ENCODE data around the gene AADACL4.
A peak's percentile ranks its signal among the peaks of the same experiment; 100 is the strongest.
"Not testable (repeated sequence)": the region's sequence is repeated elsewhere in the genome, so short reads cannot be mapped to it uniquely, and the experiment has no call there.

The AADACL4 gene

DNA sequence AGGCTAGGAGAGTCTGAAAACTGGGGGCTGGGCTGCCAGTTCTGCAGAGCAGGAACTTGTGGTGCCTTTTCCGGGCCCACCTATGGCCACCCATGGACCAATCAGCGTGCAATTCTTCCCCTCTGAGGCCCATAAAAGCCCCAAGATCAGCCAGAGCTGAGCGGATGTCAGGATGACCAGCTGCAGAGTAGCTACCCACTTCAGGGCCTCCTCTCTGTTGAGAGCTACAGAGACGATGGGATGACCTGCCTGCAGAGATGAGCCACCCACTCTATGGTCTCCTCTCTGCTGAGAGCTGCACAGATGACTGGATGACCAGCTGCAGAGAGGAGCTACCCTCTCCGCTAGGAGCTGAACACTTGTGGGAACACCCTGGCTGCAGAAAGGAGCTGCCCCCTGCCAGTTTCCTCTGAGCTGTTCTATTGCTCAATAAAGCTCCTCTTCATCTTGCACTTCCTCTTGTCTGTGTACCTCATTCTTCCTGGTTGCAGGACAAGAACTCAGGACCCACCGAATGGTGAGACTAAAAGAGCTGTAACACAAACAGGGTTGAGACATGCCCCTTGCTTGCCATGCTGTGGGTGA is 12.8 kb upstream of the AADACL4 start:
- no peak for DNase-seq

DNA sequence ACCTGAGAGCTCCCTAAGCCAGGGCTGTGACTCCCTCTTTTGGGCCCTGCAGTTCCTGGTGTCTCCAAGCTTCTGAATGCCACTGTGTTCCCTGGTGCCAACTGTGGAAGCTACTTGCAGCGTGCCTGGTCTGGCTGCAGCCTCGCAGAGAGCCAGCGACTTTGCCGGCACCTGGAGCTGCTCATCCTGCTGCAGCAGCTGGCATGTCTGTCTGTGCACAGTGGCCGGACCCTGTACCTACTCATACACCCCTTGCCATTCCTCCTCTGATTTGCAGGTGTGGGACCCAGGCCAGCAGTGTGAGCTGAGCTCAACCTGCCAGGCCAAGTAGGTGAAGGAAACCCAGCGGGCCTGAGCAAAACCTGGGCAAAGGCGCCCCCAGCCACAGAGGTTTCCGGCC is 12.3 kb upstream of the AADACL4 start:
- DNase-seq: no peak

DNA sequence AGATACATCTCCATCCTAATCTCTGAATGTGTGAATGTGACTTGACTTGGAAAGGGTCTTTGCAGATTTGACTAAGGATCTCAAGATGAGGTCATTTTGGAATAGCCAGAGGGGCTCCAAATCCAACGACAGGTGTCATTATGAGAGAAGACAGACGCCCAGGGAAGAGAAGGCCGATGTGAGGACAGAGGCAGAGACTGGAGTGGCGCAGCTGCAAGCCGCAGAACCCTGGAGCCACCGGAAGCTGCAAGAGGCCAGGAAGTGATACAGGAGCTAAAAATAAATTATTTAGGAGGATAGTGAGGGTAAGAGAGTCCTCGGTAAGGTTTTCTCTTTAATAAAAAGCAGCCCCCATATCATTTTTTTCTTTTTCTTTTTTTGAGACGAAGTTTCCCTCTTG is 9.7 kb upstream of the AADACL4 start:
- no peak for DNase-seq

DNA sequence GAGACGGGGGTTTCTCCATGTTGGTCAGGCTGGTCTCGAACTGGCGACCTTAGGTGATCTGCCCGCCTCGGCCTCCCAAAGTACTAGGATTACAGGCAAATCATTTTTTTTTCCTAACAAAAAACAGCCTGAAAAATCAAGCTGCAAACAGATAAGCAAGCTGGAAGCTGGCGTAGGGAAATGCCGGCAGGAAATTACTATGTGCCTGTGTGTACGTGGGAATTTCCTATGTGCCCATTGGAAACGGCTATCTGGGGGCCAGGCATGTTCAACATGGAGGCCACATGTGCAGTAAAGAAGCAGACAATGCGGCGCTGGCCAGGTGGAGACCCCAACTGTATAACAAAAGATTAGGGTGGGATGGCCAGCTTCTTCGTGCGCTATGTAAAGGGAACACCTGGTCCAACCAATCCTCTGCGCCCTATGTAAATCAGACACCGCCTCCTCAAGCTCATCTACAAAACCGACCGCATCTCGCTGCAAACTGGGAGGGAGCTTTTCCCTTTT is 9.1 kb upstream of the AADACL4 start:
- DNase-seq: no peak

DNA sequence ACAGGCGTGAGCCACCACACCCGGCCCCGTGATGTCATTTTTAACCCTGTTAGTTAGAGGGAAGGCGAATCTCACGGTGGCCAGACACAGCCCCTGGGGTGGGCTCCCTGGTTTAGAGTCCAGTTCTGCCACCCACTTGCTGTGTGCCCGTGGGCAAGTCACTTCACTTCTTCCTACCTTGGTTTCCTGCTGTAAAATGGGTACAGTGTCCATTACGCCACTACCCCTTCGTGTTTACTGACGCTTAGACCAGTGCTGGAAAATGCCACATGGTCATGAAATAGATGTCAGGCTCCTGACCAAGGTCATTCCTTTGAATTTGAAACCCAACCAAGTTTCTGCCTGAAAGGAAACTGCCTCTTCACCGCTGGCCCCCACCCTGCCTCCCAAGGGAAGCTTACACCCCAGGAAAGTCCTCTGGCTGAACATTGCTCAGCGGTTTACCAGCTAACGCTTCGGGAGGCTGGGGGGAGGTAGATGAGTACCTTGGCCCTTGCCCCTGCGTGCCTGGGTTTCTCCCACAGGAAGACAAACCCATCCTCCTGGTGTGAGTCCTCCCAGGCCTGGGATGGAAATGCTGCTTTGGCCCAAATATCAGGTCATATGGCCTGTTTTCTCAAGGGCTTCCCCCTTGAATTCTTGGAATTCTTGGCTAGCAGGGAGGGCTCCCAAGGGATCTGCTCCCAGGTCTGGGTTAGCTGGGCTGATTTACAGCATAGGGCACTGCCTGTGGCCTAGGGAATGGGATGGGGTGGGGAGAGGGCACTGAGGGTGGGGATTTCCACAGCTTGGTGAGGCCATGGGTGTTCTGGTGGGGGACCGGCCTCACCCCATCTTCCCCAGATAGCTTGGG is 7.6 kb upstream of the AADACL4 start:
- no peak for DNase-seq

DNA sequence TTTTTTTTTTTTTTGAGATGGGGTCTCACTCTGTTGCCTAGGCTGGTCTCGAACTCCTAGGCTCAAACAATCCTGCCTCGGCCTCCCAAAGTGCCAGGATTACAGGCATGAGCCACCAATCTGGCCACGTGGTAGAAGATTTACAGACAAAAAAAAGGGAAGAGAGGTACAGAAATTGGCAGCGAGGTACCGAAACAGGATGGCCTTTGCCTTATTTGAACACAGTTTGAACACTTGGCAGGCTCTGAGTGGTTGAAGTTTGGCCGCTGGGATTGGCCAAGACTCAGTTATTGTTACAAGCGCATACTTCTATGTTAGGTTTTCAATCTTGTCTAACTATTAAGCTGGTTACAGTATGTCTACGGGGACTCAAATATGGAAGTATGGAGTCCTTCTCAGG is 6.2 kb upstream of the AADACL4 start:
- no peak for DNase-seq

DNA sequence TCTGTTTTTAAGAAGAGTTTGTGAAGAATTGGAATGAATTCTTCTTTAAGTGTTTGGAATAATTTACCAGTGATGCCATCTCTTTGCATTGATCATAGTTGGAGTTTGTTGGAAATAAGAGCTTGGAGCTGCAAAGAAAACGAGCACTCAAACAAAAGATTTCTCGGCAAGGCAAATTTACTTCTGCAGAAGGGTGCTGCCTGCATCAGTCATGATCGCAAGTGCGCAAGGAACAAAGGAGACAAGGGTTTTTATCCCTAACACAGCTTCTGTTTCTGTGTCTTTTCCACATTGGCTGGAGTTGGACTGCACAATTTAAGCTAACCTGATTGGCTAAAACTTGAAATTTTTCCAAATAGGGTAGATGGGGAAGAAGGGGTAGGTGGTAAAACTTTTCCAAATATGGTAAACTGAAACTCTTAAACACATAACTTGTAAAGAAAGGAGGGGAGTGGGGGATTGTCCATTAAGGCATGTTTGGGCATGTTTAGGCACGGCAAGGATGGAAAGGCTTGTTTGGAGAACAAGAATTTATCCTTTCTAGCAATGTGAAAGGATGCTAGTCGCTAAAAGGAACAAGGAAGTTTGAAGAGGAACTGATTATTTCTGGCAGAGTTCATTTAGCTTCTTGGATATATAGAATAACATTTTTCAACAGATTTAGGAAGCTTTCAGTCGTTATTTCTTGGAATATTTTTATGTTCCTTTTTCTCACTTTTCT is 3.5 kb upstream of the AADACL4 start:
- DNase-seq: no peak

DNA sequence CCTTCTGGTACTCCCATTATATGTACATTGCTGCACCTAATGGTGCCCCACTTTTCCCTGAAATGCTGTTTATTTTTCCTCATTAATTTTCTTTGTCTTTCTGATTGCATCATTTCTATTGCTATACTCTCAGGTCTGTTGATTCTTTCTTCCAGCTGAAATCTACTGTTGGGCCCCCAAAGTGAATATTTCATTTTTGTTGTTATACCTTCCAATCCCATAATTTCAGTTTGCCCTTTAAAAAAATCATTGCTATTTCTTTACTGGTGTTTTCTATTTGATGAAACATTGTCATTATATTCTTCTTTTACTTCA is 3.0 kb upstream of the AADACL4 start:
- no peak for DNase-seq

DNA sequence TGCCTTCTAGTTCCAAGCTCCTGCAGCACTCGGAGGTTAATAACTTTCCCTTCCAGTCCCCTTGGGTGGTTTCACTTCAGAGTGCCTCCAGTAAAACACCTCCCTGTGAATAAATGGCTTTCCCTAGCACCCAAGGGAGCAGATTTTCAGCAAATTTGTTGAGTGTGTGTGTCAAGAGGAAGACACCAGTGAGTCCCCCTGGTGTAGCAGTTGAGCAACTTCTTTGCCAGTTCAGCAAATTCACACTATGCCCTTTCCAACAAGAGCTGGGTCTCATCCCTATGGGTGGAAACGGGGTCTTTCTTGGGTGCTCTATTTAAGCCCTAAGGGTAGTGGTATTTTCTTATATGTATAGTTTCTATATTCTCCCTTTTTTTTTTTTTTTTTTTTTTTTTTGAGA is 806 bp upstream of the AADACL4 start:
- no peak for DNase-seq

DNA sequence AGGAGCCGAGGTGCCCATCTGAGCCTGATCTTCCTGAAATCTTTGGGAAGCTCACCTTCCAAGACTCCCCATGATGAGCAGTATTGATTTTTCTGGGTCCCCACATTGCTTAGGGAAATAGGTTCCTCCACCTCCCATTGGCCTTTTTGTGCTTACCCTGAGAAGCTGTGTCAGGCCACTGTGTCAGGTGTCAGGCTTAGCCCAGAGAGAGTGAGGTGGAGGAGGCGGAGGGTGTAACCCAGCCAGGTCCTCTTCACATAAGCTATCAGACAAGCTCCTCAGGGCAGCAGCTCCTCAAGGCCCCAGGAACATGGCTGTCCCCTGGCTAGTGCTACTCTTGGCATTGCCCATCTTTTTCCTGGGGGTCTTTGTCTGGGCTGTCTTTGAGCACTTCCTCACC is 352 bp downstream of the AADACL4 start:
- DNase-seq: no peak

DNA sequence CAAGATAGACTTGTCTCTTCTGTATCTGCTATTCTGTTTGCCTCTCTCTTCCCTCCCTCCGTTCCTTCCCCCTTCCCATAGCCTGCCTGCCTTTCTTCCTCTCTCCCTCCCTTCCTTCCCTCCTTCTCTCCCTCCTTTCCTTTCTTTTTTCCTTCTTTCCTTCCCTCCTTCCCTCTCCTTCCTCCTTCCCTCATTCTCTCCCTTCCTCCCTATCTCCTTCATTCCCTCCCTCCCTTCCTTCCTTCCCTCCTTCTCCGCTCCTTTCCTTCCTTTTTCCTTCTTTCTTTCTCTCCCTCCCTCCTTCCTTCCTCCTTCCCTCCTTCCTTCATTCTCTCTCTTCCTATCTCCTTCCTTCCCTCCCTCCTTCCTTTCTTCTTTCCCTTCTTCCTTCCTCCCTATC is 944 bp downstream of the AADACL4 start:
- DNase-seq: no peak

DNA sequence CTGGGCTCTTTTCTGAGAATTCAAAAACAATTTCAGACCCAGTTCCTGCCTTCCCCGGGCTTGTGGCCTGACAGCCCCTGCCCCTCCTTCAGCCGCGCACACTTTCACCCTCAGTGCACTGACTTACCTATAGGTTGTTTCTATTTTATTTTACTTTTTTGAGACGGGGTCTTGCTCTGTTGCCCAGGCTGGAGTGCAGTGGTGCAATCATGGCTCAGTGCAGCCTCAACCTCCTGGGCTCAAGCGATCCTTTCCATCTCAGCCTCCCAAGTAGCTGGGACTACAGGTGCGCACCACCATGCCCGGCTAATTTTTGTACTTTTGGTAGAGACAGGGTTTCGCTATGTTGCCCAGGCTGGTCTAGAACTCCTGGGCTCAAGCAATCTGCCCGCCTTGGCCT is 1.5 kb downstream of the AADACL4 start:
- DNase-seq: not testable (repeated sequence)

DNA sequence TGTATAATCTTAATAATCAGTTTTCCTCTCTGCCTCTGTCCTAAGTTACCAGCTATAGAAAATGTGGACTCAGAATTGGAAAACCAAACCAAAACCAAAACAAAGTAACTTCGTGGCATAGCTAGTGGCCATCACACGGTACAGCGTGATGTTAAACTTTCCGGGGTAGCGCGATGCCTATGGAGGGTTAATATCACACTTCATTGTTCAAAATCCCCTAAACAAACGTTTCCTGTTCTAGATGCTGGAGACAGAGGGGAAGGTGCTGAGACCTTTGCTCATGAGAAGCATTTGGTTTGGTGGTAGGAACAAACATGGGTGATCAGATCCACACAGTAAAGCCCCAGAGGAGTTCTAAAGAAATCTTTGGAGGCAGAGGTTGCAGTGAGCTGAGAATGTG is 4.9 kb downstream of the AADACL4 start:
- no peak for DNase-seq

DNA sequence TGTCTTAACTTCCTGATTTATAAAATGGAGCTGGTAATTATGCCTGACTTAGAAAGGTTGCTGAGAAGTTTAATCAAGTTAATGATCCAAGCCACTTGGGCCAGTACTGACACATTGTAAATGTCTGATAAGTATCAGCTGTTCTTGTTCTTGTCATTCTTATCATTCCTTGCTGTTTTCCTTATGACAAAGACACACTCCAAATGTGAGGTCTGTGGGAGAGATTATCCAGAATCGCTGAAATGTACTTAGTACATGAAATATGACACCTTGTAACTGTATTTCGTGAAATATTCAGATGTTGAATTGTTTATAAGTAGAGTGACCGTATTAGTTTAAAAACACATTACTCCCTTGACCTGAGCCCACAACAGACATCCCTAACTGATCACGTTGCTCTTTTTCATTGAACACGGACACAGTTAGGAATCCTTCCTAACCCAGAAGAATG is 6.1 kb downstream of the AADACL4 start:
- no peak for DNase-seq

DNA sequence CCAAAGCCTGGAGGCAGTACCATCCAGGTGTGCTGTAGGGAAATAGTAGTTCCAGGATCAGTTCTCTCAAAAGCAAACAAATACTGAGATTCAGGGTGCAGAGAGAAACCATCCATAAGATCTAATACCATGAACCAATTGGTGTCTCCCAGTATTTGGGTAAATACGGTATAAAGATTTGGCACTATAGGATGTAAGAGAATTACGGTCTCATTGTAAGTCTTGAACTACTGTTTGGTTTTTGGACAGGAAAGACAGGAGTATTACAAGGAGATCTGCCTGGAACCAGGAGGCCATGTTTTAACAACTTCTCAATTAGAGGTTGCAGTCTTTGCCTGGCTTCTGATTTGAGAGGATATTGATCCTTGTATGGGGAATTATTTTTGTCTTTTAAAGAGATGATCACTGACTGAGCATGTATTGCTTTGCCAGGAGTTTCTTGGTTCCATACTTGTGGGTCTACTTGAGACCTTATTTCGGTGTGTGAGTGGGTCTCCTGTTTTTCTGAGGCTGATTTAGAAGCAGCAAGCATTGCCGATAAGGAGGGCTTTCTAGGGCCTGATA is 10.2 kb downstream of the AADACL4 start:
- no peak for DNase-seq

DNA sequence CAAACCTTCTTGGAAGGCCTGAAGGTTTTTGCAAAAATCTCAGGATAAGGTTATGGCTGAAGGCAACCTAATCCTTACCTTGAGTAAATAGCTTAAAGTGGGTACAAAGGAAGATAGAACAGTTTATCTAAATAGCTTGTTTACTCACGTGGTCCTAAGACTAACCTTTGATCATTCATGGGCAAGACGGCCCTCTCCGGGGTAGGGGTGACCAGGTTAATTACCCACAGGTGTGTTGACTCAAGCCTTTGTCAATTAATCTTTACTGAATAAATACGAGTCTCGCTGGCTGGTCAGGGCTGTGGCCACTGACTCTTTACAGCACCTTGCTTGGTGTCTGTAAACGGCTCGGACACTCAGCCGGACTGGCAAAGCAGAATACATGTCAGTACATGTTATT is 10.8 kb downstream of the AADACL4 start:
- no peak for DNase-seq

DNA sequence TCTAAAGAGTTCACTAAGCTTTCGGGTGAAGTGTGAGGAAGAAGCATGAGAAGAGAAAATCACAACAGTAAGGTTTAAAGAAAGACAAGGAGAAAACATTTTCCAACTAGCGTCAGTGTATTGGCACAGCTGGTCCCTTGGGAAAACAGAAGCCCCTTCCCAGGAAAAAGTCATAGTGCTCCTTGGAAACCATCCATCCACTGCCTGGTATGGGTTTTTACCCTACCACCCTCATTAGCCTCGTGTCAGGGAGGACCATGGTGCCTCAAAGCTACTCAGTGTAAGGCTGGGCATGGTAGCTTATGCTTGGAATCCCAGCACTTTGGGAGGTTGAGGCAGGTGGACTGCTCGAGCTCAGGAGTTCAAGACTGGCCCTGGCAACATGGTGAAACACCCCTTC is 12.7 kb downstream of the AADACL4 start:
- no peak for DNase-seq

DNA sequence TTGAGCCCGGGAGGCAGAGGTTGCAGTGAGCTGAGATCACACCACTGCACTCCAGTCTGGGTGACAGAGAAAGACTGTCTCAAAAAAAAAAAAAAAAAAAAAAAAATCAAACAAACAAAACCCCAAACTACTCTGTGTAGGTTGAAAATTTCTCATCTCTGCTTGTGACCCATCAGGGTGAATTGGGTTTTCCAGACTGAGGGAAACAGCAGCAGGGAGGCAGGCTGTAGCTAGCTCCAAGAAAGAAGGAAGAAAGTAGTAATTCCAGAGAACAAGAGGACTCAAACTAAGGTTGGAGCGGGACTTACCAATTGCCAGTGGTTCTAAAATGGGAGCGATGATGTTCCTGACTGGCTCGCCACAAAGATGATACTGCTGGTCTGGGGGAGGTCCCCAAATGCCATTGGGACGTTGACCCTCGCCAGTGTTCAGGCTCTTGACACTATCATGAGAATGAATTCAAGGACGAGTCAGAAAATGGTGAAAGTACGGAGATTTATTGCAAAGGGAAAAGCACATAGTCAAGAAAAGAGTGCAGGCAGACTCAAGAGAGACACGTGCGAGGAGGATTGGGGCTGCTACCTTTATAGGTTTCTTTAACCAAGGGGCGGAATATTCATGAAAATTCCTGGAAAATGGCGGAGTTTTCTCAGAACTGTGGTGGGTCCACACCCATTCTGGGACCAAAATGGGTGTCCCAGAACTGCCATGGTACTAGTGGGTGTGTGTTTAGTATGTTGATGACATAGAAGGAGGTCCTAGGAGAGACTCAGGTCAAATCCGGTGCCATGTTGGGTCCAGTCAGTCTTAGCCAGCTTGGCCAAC is 13.4 kb downstream of the AADACL4 start:
- no peak for DNase-seq

DNA sequence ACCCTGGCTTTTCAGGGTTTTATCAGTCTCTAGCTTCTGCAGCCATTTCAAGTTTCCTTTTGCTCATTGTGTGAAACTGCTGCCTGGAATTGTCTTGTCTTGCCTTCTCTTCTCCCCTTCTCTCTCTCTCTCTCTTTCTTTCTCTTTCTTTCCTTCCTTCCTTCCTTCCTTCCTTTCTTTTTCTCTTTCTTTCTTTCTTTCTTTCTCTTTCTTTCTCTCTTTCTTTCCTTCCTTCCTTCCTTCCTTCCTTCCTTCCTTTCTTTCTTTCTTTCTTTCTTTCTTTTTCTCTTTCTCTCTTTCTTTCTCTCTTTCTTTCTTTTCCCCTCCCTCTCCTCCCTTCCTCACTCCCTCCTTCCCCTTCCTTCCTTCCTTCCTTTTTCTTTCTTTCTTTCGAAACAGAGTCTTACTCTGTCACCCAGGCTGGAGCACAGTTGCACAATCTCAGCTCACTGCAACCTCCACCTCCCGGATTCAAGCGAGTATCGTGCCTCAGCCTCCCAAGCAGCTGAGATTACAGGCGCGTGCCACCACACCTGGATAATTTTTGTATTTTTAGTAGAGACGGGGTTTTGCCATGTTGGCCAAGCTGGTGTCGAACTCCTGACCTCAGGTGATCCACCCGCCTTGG is 14.1 kb downstream of the AADACL4 start:
- DNase-seq: not testable (repeated sequence)

DNA sequence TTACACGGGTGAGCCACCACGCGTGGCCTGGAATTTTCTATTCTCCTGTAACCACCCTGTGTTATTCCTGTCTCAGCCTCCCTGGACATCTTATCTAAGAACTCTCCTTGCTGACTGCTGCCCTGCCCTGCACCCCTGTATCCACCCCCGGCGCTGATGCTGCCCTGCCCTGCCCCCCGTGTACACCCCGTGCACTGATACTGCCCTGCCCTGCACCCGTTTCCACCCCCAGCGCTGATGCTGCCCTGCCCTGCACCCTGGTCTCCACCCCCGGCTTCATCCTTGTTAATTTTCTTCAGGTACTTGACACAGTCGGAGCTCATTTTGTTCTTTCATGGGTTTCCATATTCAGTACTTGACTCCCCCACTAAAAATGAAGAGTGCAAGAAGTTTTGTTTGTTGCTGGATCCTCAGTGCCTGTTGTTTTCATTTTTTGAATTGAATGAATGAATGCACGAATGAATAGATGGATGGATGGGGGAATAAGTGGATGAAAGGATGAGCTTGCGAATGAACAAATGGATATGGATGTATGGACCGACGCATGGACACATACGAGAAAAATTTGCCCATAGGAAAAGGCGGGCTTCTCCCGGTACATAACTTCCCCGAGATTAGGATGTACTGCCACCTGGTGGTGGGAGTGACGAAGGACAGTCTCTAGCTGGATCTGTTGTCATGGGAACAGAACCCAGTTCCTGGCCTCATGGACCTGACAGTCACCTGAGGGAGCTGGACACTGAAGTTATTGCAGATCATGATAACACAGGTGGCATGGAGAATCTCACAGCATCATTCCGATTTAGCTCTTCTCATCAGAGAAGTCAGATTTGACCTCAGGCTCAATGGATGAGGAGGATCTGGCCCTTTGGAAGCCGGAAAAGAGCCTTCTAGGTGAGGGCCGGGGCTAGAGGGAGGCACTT is 14.9 kb downstream of the AADACL4 start:
- peak; percentile 47 for DNase-seq

DNA sequence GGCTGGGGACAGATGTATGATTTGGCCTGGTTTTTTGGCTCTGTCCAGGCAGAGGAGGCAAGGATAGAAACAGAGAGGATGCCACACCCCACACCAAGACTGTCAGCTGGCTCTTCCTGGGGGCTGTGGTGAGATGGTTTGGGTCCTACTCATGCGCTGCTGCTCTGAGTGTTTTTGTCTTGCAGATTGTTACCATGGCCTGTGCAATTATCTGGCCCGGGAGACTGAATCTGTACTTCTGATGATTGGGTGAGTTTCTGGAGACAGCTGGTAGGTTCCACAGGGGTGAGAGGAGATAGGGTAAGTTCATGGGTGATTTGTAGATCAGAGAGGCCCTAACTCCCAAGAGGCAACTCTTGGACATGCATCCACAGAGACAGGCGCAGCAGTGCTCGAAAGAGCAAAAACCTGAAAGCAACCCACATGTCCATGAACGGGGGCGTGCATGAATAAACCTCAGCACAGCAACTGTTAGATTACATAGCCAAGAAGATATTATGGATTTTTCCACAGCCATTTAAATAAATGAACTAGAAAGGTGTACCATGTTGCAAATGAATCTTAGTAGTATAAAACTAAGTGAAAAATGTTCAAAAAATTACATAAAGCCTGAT is 17.8 kb downstream of the AADACL4 start:
- no peak for DNase-seq
